Trophoblast cell (in vitro differentiated cells and primary cell): Measurements from ENCODE around the gene MICU1.
A peak's percentile ranks its signal among the peaks of the same experiment; 100 is the strongest.
"Not testable (repeated sequence)": the region's sequence is repeated elsewhere in the genome, so short reads cannot be mapped to it uniquely, and the experiment has no call there.

Experiments
- DNase-seq, 2 donors: peaks; one replicate each; pipeline ENCODE4 v3.0.0-alpha.2; 2016
- H2AFZ ChIP-seq: 2 replicates; pipeline ENCODE4 v1.6.1; 2013; ENCODE audit warnings: low read length, moderate library complexity, mild to moderate bottlenecking; ENCODE audit not compliant: insufficient read depth, poor library complexity
- H2AK5ac ChIP-seq: 2 replicates; pipeline ENCODE4 v1.6.1; 2013; ENCODE audit warnings: mild to moderate bottlenecking, low read length
- H2BK120ac ChIP-seq: 2 replicates; pipeline ENCODE4 v1.6.1; 2013; ENCODE audit warnings: low read length, mild to moderate bottlenecking, moderate library complexity; ENCODE audit not compliant: insufficient read depth, poor library complexity
- H2BK12ac ChIP-seq: 2 replicates; pipeline ENCODE4 v1.6.1; 2013; ENCODE audit warnings: mild to moderate bottlenecking, low read length, moderate library complexity
- H2BK5ac ChIP-seq: 2 replicates; pipeline ENCODE4 v1.6.1; 2013; ENCODE audit warnings: low read length, low read depth, moderate library complexity, mild to moderate bottlenecking; ENCODE audit not compliant: poor library complexity
- H3K14ac ChIP-seq: 2 replicates; pipeline ENCODE4 v1.6.1; 2013; ENCODE audit warnings: mild to moderate bottlenecking, low read length
- H3K18ac ChIP-seq: 2 replicates; pipeline ENCODE4 v1.6.1; 2013; ENCODE audit warnings: mild to moderate bottlenecking, low read length
- H3K23ac ChIP-seq: 2 replicates; pipeline ENCODE4 v1.6.1; 2013; ENCODE audit warnings: low read length
- H3K27ac ChIP-seq: 2 replicates; pipeline ENCODE4 v1.5.1; 2013; ENCODE audit warnings: low read depth, mild to moderate bottlenecking, inconsistent platforms, low read length, moderate library complexity
- H3K27me3 ChIP-seq: 2 replicates; pipeline ENCODE4 v1.6.1; 2013; ENCODE audit warnings: inconsistent platforms, mild to moderate bottlenecking, low read length, moderate library complexity; ENCODE audit not compliant: insufficient read depth
- H3K36me3 ChIP-seq, 2 experiments: 1 replicate in 1 of 2; 2 replicates in 1 of 2; pipeline ENCODE4 v1.6.1; 2013; ENCODE audit warnings: low read length in 2 of 2, mild to moderate bottlenecking in 2 of 2, moderate library complexity in 1 of 2; ENCODE audit not compliant: insufficient read depth in 2 of 2, control insufficient read depth in 1 of 2
- H3K4ac ChIP-seq: 2 replicates; pipeline ENCODE4 v1.6.1; 2013; ENCODE audit warnings: low read depth, mild to moderate bottlenecking, low read length, moderate library complexity
- H3K4me1 ChIP-seq, 2 experiments: 1 replicate in 1 of 2; 2 replicates in 1 of 2; pipeline ENCODE4 v1.6.1; 2013; ENCODE audit warnings: low read length in 2 of 2, mild to moderate bottlenecking in 2 of 2, moderate library complexity in 1 of 2; ENCODE audit not compliant: insufficient read depth in 2 of 2, control insufficient read depth in 1 of 2
- H3K4me2 ChIP-seq: 2 replicates; pipeline ENCODE4 v1.6.1; 2013; ENCODE audit warnings: inconsistent platforms, mild to moderate bottlenecking, low read length, moderate library complexity
- H3K4me3 ChIP-seq: 2 replicates; pipeline ENCODE4 v1.5.1; 2013; ENCODE audit warnings: mild to moderate bottlenecking, low read depth, low read length, inconsistent platforms
- H3K79me1 ChIP-seq: one replicate; pipeline ENCODE4 v1.6.1; 2013; ENCODE audit warnings: low read length
- H3K79me2 ChIP-seq: 2 replicates; pipeline ENCODE4 v1.6.1; 2013; ENCODE audit warnings: low read length, mild to moderate bottlenecking; ENCODE audit not compliant: control insufficient read depth, insufficient read depth, poor library complexity
- H3K9ac ChIP-seq: 2 replicates; pipeline ENCODE4 v1.6.1; 2013; ENCODE audit warnings: mild to moderate bottlenecking, low read length
- H3K9me3 ChIP-seq: 2 replicates; pipeline ENCODE4 v1.6.1; 2013; ENCODE audit warnings: low read depth, mild to moderate bottlenecking, control low read depth, inconsistent platforms, low read length; ENCODE audit not compliant: insufficient read depth
- H4K12ac ChIP-seq: 2 replicates; pipeline ENCODE4 v1.6.1; 2013; ENCODE audit warnings: low read depth, mild to moderate bottlenecking, low read length, moderate library complexity
- H4K8ac ChIP-seq: 2 replicates; pipeline ENCODE4 v1.6.1; 2013; ENCODE audit warnings: low read depth, mild to moderate bottlenecking, low read length, moderate library complexity
- H4K91ac ChIP-seq: one replicate; pipeline ENCODE4 v1.6.1; 2013; ENCODE audit warnings: low read depth, mild to moderate bottlenecking, low read length, moderate library complexity
- WGBS: extraction: QIAGEN DNeasy Blood & Tissue Kit; methylation state at CpG from one replicate; pipeline ENCODE4 v1.1.7; 2013; ENCODE audit warnings: missing lambda C conversion rate; ENCODE audit not compliant: insufficient read length, insufficient coverage; ENCODE audit errors: extremely low coverage; 5-methylcytosine and 5-hydroxymethylcytosine counted together

The MICU1 gene

GRCh38 chr10:72467064-72467463 is 158.8 kb downstream of the MICU1 start:
- H3K27me3 ChIP-seq, H4K12ac ChIP-seq, H2BK12ac ChIP-seq, H3K4ac ChIP-seq, H3K9me3 ChIP-seq, H3K4me1 ChIP-seq, H4K91ac ChIP-seq, H3K4me2 ChIP-seq, H3K14ac ChIP-seq, H3K18ac ChIP-seq, H3K23ac ChIP-seq, H3K79me2 ChIP-seq, H2AFZ ChIP-seq, H3K27ac ChIP-seq, H3K36me3 ChIP-seq, H4K8ac ChIP-seq, H2BK120ac ChIP-seq, H2BK5ac ChIP-seq, H3K4me3 ChIP-seq, H2AK5ac ChIP-seq, H3K79me1 ChIP-seq, H3K9ac ChIP-seq: not testable (repeated sequence)
- peak in 1 of 2 donors; percentile 15 for DNase-seq
- no CpG with 5 or more reads among the region's 7 CpGs for WGBS

GRCh38 chr10:72466018-72466417 is 159.9 kb downstream of the MICU1 start:
- Histone ChIP-seq H3K23ac (no peak overlapping the region), H3K27ac (no peak overlapping the region), H2BK120ac (no peak overlapping the region), H3K9me3 (no peaks in the 10 kb centered on the region), H3K4me1 (no peaks in the 10 kb centered on the region), H3K79me2 (no peaks in the 10 kb centered on the region), H2AK5ac (no peak overlapping the region), H3K18ac (no peak overlapping the region), H3K79me1 (no peaks in the 10 kb centered on the region), H4K8ac (no peak overlapping the region), H4K91ac (no peak overlapping the region), H2BK12ac (no peak overlapping the region), H3K4ac (no peak overlapping the region), H3K4me3 (no peak overlapping the region), H3K9ac (no peak overlapping the region), H3K27me3 (no peaks in the 10 kb centered on the region), H3K4me2 (no peak overlapping the region), H3K36me3 (no peaks in the 10 kb centered on the region), H3K14ac (no peak overlapping the region), H2AFZ (no peak overlapping the region), H4K12ac (no peak overlapping the region), H2BK5ac (no peak overlapping the region)
- DNase-seq = peak; percentile 4 to 37
- WGBS = no CpG with 5 or more reads among the region's 4 CpGs

- Histone ChIP-seq H3K79me2 (no peaks in the 10 kb centered on the region), H2AFZ (no peak overlapping the region), H2BK120ac (no peak overlapping the region), H3K9me3 (no peaks in the 10 kb centered on the region), H4K12ac (no peak overlapping the region), H3K9ac (no peak overlapping the region), H3K36me3 (no peaks in the 10 kb centered on the region), H3K4me1 (no peaks in the 10 kb centered on the region), H2BK12ac (no peak overlapping the region), H4K8ac (no peak overlapping the region), H3K4ac (no peak overlapping the region), H3K79me1 (no peaks in the 10 kb centered on the region), H4K91ac (no peak overlapping the region), H2BK5ac (no peak overlapping the region), H3K23ac (no peak overlapping the region), H2AK5ac (no peak overlapping the region), H3K4me3 (no peak overlapping the region), H3K27me3 (no peaks in the 10 kb centered on the region), H3K18ac (no peak overlapping the region), H3K4me2 (no peak overlapping the region), H3K27ac (no peak overlapping the region), H3K14ac (no peak overlapping the region)
- no CpG with 5 or more reads among the region's 2 CpGs for whole genome bisulfite sequencing
- DNase-seq = no peak
Measured at GRCh38 chr10:72464438-72464837, 161.4 kb downstream of the MICU1 start.

- no peaks in the 10 kb centered on the region for H3K79me2 ChIP-seq
- H2BK5ac ChIP-seq = no peak overlapping the region
- no CpG with 5 or more reads among the region's 3 CpGs for WGBS
- H2BK12ac ChIP-seq = no peak overlapping the region
- no peak overlapping the region for H2BK120ac ChIP-seq
- H3K36me3 ChIP-seq = no peaks in the 10 kb centered on the region
- H3K27ac ChIP-seq = no peak overlapping the region
- H4K12ac ChIP-seq = no peak overlapping the region
- no peaks in the 10 kb centered on the region for H3K4me1 ChIP-seq
- no peak overlapping the region for H2AFZ ChIP-seq
- H3K9ac ChIP-seq = no peak overlapping the region
- no peaks in the 10 kb centered on the region for H3K27me3 ChIP-seq
- no peak overlapping the region for H3K18ac ChIP-seq
- H3K23ac ChIP-seq = no peak overlapping the region
- no peak overlapping the region for H4K91ac ChIP-seq
- no peaks in the 10 kb centered on the region for H3K79me1 ChIP-seq
- H3K4ac ChIP-seq = no peak overlapping the region
- no peak overlapping the region for H4K8ac ChIP-seq
- no peak overlapping the region for H3K14ac ChIP-seq
- H3K4me2 ChIP-seq = no peak overlapping the region
- no peak for DNase-seq
- no peak overlapping the region for H2AK5ac ChIP-seq
- no peak overlapping the region for H3K4me3 ChIP-seq
- H3K9me3 ChIP-seq = no peaks in the 10 kb centered on the region
Measured at GRCh38 chr10:72462261-72462660, 163.6 kb downstream of the MICU1 start.
